GM18951 (cell line): ENCODE measurements around the gene MAP4K2.
A peak's percentile ranks its signal among the peaks of the same experiment; 100 is the strongest.

Source experiments
- POLR2A ChIP-seq: IDR thresholded peaks from 4 replicates; pipeline ENCODE4 v1.6.1; 2011; ENCODE audit warnings: mild to moderate bottlenecking; ENCODE audit not compliant: insufficient read length, insufficient read depth; ENCODE audit errors: extremely low read depth
- in situ Hi-C: fragments of 300-500 bp; cut with MboI; formaldehyde crosslinking; loops from one replicate; pipeline ENCODE4 v1.12.0; 2022; ENCODE audit warnings: low sequenced_read_pairs, mixed read lengths, inconsistent platforms; ENCODE audit not compliant: unreplicated experiment

Gene MAP4K2

DNA sequence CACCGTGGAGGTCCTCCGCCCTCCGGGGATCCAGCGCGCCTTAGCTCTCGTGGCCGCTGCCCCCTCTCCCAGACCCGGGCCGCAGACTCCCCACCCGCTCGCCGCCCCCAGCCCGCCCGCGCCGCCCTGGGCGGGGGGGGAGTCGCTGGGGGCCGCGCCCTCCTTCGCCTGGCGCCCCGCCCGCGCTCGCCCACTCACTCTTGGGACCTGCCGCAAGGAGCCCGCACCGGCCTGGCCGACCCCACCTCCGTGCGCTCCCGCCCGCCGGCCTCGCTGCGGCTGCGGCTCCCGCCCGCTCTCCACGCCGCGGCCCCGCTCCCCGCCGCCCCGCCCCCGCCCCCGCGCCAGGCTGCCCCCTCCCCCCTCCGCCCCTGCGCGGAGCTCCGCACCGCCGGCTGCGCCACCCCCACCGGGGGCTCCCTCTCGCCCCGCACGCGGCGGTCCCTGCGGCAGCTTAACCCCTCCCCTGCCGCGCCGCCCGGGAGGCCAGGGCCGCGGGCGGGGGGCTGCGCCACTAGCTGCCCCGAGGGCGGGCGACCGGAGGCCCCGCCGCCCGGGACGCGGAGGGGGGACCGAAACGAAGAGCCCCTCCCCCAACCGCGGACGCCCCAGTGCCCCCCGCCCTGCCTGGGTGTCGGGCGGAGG lies 58.3 kb downstream of the MAP4K2 start:
- in situ Hi-C loops: no loop called here
- TF ChIP-seq POLR2A: no peak

GRCh38 chr11:64743591-64744543 lies 59.1 kb downstream of the MAP4K2 start, which contains the start of gene RASGRP2:
RASGRP2 (minus strand) TSS chr11:64744142; CDS start chr11:64742866, 1,276 bp downstream.
- in situ Hi-C loops: no loop called here
- peak; percentile 21 for TF ChIP-seq POLR2A

GRCh38 chr11:64742889-64743590 lies 60.0 kb downstream of the MAP4K2 start:
- in situ Hi-C loops: no loop called here

DNA sequence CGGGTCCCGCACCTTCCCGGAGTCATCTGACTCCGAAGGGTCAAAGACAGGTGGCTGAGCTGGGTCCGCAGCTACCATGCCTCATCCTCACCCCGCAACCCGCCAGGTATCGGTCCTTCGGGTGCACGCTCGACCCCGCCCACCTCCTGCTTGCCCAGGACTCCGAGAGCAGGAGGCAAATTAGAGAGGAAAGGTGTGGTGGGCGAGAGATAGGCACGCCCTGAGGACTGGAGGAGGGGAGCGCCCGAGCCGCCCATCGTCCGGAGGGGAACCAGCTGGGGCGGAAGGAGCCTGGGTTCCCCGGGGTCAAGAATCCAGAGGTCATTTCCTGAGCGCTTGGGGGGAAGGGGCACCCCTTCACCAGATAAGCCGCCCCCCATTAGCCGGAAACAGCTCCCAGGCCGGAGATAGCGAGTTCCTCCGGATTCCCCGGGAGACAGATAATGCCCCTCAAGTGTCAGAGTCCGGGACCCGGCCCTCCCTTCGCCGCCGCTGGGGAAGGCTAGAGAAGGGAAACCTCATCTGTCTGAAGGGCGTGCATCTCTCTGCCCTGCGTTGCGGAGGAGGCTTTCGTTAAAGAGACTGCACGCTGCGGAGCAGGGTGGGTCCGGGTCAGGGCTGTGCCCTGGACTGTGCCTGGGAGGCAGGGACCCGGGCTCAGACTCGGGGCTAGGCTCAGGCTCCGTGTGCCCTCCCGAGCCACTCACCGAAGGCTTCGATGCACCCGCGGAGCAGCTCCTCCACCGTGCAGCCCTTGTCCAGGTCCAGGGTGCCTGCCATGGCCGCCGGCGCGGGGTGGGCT lies 60.7 kb downstream of the MAP4K2 start:
- no peak for TF ChIP-seq POLR2A
- in situ Hi-C loops: no loop called here

More at GRCh38 chr11:64742889-64743590, 60.0 kb downstream of the MAP4K2 start:
- TF ChIP-seq POLR2A: no peak

GRCh38 chr11:64741375-64742086 lies 61.5 kb downstream of the MAP4K2 start:
- in situ Hi-C loops: no loop called here
- no peak for TF ChIP-seq POLR2A

GRCh38 chr11:64739871-64740270 lies 63.1 kb downstream of the MAP4K2 start:
- no peak for TF ChIP-seq POLR2A
- in situ Hi-C loops: no loop called here

GRCh38 chr11:64736654-64737053 lies 66.4 kb downstream of the MAP4K2 start:
- TF ChIP-seq POLR2A: no peak
- in situ Hi-C loops: no loop called here

DNA sequence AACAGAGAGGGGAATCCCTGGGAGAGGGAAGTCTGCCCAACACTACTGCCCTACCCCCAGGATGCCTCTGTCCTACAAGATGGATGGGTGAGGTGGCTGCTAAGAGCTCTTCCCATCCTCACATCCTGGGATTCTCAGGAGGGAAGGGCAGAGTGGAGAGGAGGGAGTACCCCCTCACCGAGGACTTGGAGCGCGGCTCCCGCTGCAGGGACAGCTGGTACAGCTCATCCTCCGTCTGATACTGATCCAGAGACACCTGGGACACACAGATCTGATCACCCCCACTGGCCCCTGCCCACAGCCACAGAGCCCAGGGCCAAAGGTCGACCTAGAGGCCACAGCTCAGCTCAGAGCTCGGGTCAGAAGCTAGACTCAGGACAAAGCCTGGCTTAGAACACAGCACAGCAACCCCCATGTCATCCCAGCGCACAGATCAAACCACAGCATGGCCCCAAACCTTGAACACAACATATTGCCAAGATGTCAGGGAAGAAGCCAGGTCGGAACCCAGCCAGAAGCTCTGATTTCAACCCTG lies 67.2 kb downstream of the MAP4K2 start:
- TF ChIP-seq POLR2A: no peak
- in situ Hi-C loops: no loop called here
